ENCODE measurements around the gene DCST1.

GRCh38 chr1:155051342-155051776 is 17.7 kb downstream of the DCST1 start:
- TF ChIP-seq, protein P1, sequence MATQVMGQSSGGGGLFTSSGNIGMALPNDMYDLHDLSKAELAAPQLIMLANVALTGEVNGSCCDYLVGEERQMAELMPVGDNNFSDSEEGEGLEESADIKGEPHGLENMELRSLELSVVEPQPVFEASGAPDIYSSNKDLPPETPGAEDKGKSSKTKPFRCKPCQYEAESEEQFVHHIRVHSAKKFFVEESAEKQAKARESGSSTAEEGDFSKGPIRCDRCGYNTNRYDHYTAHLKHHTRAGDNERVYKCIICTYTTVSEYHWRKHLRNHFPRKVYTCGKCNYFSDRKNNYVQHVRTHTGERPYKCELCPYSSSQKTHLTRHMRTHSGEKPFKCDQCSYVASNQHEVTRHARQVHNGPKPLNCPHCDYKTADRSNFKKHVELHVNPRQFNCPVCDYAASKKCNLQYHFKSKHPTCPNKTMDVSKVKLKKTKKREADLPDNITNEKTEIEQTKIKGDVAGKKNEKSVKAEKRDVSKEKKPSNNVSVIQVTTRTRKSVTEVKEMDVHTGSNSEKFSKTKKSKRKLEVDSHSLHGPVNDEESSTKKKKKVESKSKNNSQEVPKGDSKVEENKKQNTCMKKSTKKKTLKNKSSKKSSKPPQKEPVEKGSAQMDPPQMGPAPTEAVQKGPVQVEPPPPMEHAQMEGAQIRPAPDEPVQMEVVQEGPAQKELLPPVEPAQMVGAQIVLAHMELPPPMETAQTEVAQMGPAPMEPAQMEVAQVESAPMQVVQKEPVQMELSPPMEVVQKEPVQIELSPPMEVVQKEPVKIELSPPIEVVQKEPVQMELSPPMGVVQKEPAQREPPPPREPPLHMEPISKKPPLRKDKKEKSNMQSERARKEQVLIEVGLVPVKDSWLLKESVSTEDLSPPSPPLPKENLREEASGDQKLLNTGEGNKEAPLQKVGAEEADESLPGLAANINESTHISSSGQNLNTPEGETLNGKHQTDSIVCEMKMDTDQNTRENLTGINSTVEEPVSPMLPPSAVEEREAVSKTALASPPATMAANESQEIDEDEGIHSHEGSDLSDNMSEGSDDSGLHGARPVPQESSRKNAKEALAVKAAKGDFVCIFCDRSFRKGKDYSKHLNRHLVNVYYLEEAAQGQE (IDR thresholded peaks at IDR 0.05; ENCODE audit: insufficient replicate concordance, low read depth): peak; percentile 35
- TF ChIP-seq, protein P2, sequence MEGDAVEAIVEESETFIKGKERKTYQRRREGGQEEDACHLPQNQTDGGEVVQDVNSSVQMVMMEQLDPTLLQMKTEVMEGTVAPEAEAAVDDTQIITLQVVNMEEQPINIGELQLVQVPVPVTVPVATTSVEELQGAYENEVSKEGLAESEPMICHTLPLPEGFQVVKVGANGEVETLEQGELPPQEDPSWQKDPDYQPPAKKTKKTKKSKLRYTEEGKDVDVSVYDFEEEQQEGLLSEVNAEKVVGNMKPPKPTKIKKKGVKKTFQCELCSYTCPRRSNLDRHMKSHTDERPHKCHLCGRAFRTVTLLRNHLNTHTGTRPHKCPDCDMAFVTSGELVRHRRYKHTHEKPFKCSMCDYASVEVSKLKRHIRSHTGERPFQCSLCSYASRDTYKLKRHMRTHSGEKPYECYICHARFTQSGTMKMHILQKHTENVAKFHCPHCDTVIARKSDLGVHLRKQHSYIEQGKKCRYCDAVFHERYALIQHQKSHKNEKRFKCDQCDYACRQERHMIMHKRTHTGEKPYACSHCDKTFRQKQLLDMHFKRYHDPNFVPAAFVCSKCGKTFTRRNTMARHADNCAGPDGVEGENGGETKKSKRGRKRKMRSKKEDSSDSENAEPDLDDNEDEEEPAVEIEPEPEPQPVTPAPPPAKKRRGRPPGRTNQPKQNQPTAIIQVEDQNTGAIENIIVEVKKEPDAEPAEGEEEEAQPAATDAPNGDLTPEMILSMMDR (IDR thresholded peaks at IDR 0.05; ENCODE audit: insufficient read depth, low read length): no peak
- no peak for TF ChIP-seq GABPA (IDR thresholded peaks at IDR 0.05; ENCODE audit: low read depth)
- peak; percentile 44; the same call in 1 of the 2 replicates for TF ChIP-seq POLR2AphosphoS5 (IDR thresholded peaks at IDR 0.05; ENCODE audit: low read depth)
- TF ChIP-seq SPI1 (IDR thresholded peaks at IDR 0.05; ENCODE audit: borderline replicate concordance, low read depth): no peak
